CD8-positive, alpha-beta memory T cell (primary cell): Measurements from ENCODE around the gene PDE3B. TPM values are rescaled to one million over a fixed set of nuclear protein-coding genes. Genes with fewer than 3 reads are reported as not detected.

ENCODE experiments used
- CTCF ChIA-PET: fragments of 350-600 bp; sonication (Branson Sonifier 250); formaldehyde crosslinking; loops from one replicate; lab custom pipeline; 2021; ENCODE audit warnings: antibody characterized with exemption; lab: Charles Lee
- POLR2A ChIA-PET: fragments of 350-600 bp; sonication (Branson Sonifier 250); formaldehyde crosslinking; loops from one replicate; lab custom pipeline; 2021; ENCODE audit warnings: antibody characterized with exemption; lab: Charles Lee
- DNase-seq, 5 donors: peaks; one replicate each; pipeline versions ENCODE4 v3.0.0 to v3.0.0-alpha.2; 2020 to 2022; ENCODE audit warnings: mixed read lengths in 1 of 5
- H3K27ac ChIP-seq: one replicate; pipeline ENCODE4 v1.7.0; 2013; ENCODE audit warnings: low read depth, mild to moderate bottlenecking, low read length, moderate library complexity
- H3K27me3 ChIP-seq: 2 replicates; pipeline ENCODE4 v1.7.0; 2013; ENCODE audit warnings: low read length, mild to moderate bottlenecking; ENCODE audit not compliant: insufficient read depth, poor library complexity, severe bottlenecking
- H3K36me3 ChIP-seq: 2 replicates; pipeline ENCODE4 v1.7.0; 2013; ENCODE audit warnings: mild to moderate bottlenecking, low read length, moderate library complexity; ENCODE audit not compliant: insufficient read depth
- H3K4me1 ChIP-seq: 2 replicates; pipeline ENCODE4 v1.7.0; 2013; ENCODE audit warnings: mild to moderate bottlenecking, low read length, moderate library complexity; ENCODE audit not compliant: insufficient read depth
- H3K4me3 ChIP-seq: 2 replicates; pipeline ENCODE4 v1.7.0; 2013; ENCODE audit warnings: mild to moderate bottlenecking, low read length
- H3K9me3 ChIP-seq: 2 replicates; pipeline ENCODE4 v1.7.0; 2013; ENCODE audit warnings: mild to moderate bottlenecking, low read length
- H3K27ac Mint-ChIP-seq, 8 donors: one replicate each; pipeline ENCODE4 v1.8.0; 2020 to 2021; ENCODE audit warnings: mixed read lengths in 8 of 8, mild to moderate bottlenecking in 6 of 8, inconsistent platforms in 3 of 8, moderate library complexity in 3 of 8
- H3K27me3 Mint-ChIP-seq, 2 donors: one replicate each; pipeline ENCODE4 v1.8.0; 2020 to 2021; ENCODE audit warnings: mixed read lengths in 2 of 2, mild to moderate bottlenecking in 1 of 2, moderate library complexity in 1 of 2
- H3K36me3 Mint-ChIP-seq, 3 donors: one replicate each; pipeline ENCODE4 v1.8.0; 2020 to 2021; ENCODE audit warnings: mixed read lengths in 3 of 3, inconsistent platforms in 1 of 3, mild to moderate bottlenecking in 1 of 3
- H3K4me1 Mint-ChIP-seq, 3 donors: one replicate each; pipeline ENCODE4 v1.8.0; 2020 to 2021; ENCODE audit warnings: mixed read lengths in 3 of 3, inconsistent platforms in 1 of 3, mild to moderate bottlenecking in 1 of 3
- H3K4me3 Mint-ChIP-seq, 7 donors: one replicate each; pipeline ENCODE4 v1.8.0; 2020 to 2021; ENCODE audit warnings: mixed read lengths in 7 of 7, mild to moderate bottlenecking in 6 of 7, moderate library complexity in 4 of 7, inconsistent platforms in 2 of 7
- H3K9me3 Mint-ChIP-seq, 5 donors: one replicate each; pipeline ENCODE4 v1.8.0; 2020 to 2022; ENCODE audit warnings: mixed read lengths in 5 of 5, mild to moderate bottlenecking in 3 of 5, moderate library complexity in 2 of 5, inconsistent platforms in 1 of 5
- polyA plus RNA-seq: library from polyadenylated mRNA; unstranded; fragments of 300-500 nt; fragmentation: Illumina TruSeq; gene quantifications from one replicate; pipeline ENCODE4 v1.2.3, GENCODE V29; 2021
- total RNA-seq, 2 experiments: library from RNA; stranded (reverse); gene quantifications; one replicate each; pipeline ENCODE4 v1.2.3, GENCODE V29; 2021

Gene PDE3B
- total and polyA plus RNA-seq, 3 experiments from 2014 or later: 39.8 to 47.2 (median 47.0) TPM

- Histone ChIP-seq H3K4me3 (no peak overlapping the region), H3K27me3 (no peaks in the 10 kb centered on the region), H3K9me3 (no peaks in the 10 kb centered on the region), H3K4me1 (peaks cover 1% of the 10 kb centered on the region), H3K36me3 (no peaks in the 10 kb centered on the region), H3K27ac (no peak overlapping the region)
- POLR2A ChIA-PET: interaction anchor here (0.6 kb wide), 1 partner anchor 33 kb away, joined by 5 read pairs; no protein-coding TSS in a partner anchor
- CTCF ChIA-PET: interaction anchor here (2.0 kb wide), 1 partner anchor 27 kb away, joined by 11 read pairs; the partner anchor contains the start of gene PDE3B
- DNase-seq: no peak
- H3K27ac Mint-ChIP-seq: peak overlapping the region in 3 of 8 donors; percentile 20 to 80 (median 29)
- H3K27me3 Mint-ChIP-seq: no peaks in the 10 kb centered on the region
- peaks cover 27 to 80% (median 44%) of the 10 kb centered on the region in 3 donors for H3K4me1 Mint-ChIP-seq
- peaks cover 0 to 11% (median 5%) of the 10 kb centered on the region in 3 donors for H3K36me3 Mint-ChIP-seq
- no peaks in the 10 kb centered on the region for H3K9me3 Mint-ChIP-seq
- H3K4me3 Mint-ChIP-seq: no peak overlapping the region
Measured at GRCh38 chr11:14617241-14618027, 26.2 kb upstream of the PDE3B start.

DNA sequence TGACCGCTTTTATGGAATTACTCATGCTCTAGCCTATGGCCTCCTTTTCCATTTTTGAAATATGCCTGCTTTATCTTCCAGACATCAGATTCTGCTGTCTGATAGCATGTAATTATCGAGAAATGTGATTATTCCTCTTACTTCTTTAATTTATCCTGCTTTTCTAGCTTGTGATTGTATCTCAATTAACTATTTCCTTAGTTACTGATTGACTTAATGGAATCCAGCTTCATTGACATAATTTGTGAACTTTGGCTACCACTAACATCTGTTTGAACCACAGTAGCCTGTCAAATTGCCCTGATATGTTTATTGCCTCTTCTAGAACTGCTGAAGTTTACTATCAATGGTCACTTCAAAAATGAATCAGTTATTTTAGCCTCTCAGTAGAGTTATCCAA, 25.5 kb upstream of the PDE3B start:
- Mint-ChIP-seq H3K9me3 (no peaks in the 10 kb centered on the region), H3K4me1 (peaks cover 30 to 81% (median 45%) of the 10 kb centered on the region in 3 donors), H3K27me3 (no peaks in the 10 kb centered on the region), H3K36me3 (peaks cover 0 to 11% (median 7%) of the 10 kb centered on the region in 3 donors), H3K4me3 (no peak overlapping the region), H3K27ac (peak overlapping the region in 3 of 8 donors; percentile 3 to 39 (median 29))
- no peak overlapping the region for H3K27ac ChIP-seq
- H3K4me3 ChIP-seq: no peak overlapping the region
- ChIA-PET POLR2A (interaction anchor here (0.6 kb wide), 1 partner anchor 34 kb away, joined by 5 read pairs; no protein-coding TSS in a partner anchor), CTCF (interaction anchor here (1.0 to 2.0 kb wide), 2 partner anchors 19 to 26 kb away, joined by 3 to 11 read pairs; partner anchors contain the start of gene PDE3B)
- H3K36me3 ChIP-seq: no peaks in the 10 kb centered on the region
- H3K9me3 ChIP-seq: no peaks in the 10 kb centered on the region
- peaks cover 7% of the 10 kb centered on the region for H3K4me1 ChIP-seq
- H3K27me3 ChIP-seq: no peaks in the 10 kb centered on the region
- no peak for DNase-seq

DNA sequence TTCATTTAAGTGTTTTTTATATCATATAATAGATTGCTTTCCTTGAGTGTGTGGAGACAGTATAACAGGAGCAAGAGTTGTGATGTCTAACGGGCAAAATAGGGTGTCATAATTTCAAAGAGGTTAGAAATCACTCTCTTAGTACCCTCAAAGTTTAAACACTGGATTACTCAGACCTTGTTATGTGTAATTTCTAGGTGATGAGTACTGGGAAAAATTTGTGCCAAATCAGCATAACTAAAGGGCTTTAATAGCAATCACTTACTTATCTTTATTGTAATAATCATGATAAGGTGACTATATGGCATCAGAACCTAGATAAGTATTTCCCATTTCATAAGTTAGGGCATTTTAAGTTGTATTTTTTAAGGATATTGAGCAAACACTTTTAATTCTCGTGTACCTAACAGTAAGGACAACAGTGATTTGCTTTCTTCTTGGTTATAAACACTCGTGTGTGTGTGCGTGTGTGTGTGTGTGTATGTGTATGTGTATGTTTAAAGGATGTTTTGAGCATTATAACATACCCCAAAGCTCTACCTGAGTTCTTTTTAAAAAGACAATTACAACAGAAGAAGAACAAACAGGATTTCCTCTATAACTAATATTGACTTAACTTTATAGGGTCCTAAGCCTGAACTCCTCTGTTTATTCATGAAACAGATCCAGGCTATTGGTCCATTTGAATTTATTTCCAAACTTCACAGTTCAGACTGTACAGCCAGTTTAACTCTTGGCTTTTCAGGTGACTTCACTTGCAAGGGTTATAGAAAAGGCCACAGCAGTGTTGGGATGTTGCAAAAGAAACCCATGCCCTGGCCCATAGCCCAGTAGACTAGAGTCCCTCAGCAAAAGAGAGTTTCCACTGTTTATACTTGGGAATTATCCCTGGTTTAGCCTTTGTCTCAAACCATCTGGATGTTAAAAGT, 23.7 kb upstream of the PDE3B start:
- no peak for DNase-seq
- Mint-ChIP-seq H3K4me3 (no peak overlapping the region), H3K27ac (peak overlapping the region in 4 of 8 donors; percentile 23 to 78 (median 45)), H3K36me3 (peaks cover 0 to 13% (median 7%) of the 10 kb centered on the region in 3 donors), H3K4me1 (peaks cover 29 to 85% (median 46%) of the 10 kb centered on the region in 3 donors), H3K27me3 (no peaks in the 10 kb centered on the region), H3K9me3 (no peaks in the 10 kb centered on the region)
- POLR2A ChIA-PET: no interaction called here
- CTCF ChIA-PET: interaction anchor here (1.0 to 5.0 kb wide), 3 partner anchors 11 to 25 kb away, joined by 3 to 33 read pairs (median 11); partner anchors contain the start of gene PDE3B
- peaks cover 9% of the 10 kb centered on the region for H3K4me1 ChIP-seq
- H3K9me3 ChIP-seq: no peaks in the 10 kb centered on the region
- no peaks in the 10 kb centered on the region for H3K36me3 ChIP-seq
- no peak overlapping the region for H3K27ac ChIP-seq
- no peak overlapping the region for H3K4me3 ChIP-seq
- no peaks in the 10 kb centered on the region for H3K27me3 ChIP-seq

- H3K4me1 Mint-ChIP-seq: peaks cover 38 to 89% (median 56%) of the 10 kb centered on the region in 3 donors
- H3K4me3 Mint-ChIP-seq: no peak overlapping the region
- H3K27me3 Mint-ChIP-seq: no peaks in the 10 kb centered on the region
- Histone ChIP-seq H3K27me3 (no peaks in the 10 kb centered on the region), H3K4me3 (no peak overlapping the region), H3K4me1 (peaks cover 25% of the 10 kb centered on the region), H3K9me3 (no peaks in the 10 kb centered on the region), H3K36me3 (no peaks in the 10 kb centered on the region), H3K27ac (no peak overlapping the region)
- no peak for DNase-seq
- H3K36me3 Mint-ChIP-seq: peaks cover 0 to 8% (median 7%) of the 10 kb centered on the region in 3 donors
- ChIA-PET CTCF (interaction anchor here (0.6 to 5.0 kb wide), 15 partner anchors 12 to 286 kb away, joined by 3 to 33 read pairs (median 3); partner anchors contain the start of genes CYP2R1 and PDE3B), POLR2A (interaction anchor here (0.6 kb wide), 1 partner anchor 286 kb away, joined by 3 read pairs; no protein-coding TSS in a partner anchor)
- no peaks in the 10 kb centered on the region for H3K9me3 Mint-ChIP-seq
- H3K27ac Mint-ChIP-seq: peak overlapping the region in 3 of 8 donors; percentile 8 to 64 (median 48)
Measured at GRCh38 chr11:14622223-14622954, 21.2 kb upstream of the PDE3B start.

DNA sequence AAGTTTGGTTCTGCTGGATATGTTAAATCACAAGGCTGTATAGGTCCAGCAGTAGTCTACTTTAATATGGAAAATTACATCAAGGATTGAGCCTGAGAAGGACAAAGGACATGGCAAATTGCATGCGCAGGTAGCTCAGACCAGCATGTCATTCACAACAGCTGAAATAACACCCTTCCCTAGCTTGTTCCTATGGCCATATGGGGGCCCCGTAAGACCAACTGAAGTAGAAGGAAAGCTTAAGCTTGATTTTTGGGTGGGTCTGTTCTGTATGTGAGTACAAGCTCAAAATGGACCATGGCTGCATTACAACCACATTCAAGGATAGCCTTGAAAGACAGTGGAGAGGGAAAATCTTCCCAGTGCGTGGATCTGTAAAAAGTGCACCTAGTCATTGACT, 20.6 kb upstream of the PDE3B start:
- no peak overlapping the region for H3K27ac ChIP-seq
- no peak overlapping the region for H3K4me3 ChIP-seq
- DNase-seq: peak in 1 of 5 donors; percentile 19
- no peaks in the 10 kb centered on the region for H3K27me3 ChIP-seq
- H3K27me3 Mint-ChIP-seq: no peaks in the 10 kb centered on the region
- H3K9me3 ChIP-seq: no peaks in the 10 kb centered on the region
- peaks cover 0 to 5% (median 5%) of the 10 kb centered on the region in 3 donors for H3K36me3 Mint-ChIP-seq
- CTCF ChIA-PET: interaction anchor here (0.6 to 5.0 kb wide), 14 partner anchors 12 to 285 kb away, joined by 3 to 33 read pairs (median 4); partner anchors contain the start of genes CYP2R1 and PDE3B
- H3K4me1 Mint-ChIP-seq: peaks cover 39 to 87% (median 55%) of the 10 kb centered on the region in 3 donors
- H3K36me3 ChIP-seq: no peaks in the 10 kb centered on the region
- POLR2A ChIA-PET: interaction anchor here (0.6 to 0.8 kb wide), 2 partner anchors 21 to 285 kb away, joined by 3 to 5 read pairs; partner anchors contain the start of gene PDE3B
- H3K9me3 Mint-ChIP-seq: no peaks in the 10 kb centered on the region
- peaks cover 26% of the 10 kb centered on the region for H3K4me1 ChIP-seq
- H3K4me3 Mint-ChIP-seq: no peak overlapping the region
- peak overlapping the region in 3 of 8 donors; percentile 3 to 48 (median 23) for H3K27ac Mint-ChIP-seq

GRCh38 chr11:14625586-14626205, 17.9 kb upstream of the PDE3B start:
- Histone ChIP-seq H3K9me3 (no peaks in the 10 kb centered on the region), H3K36me3 (no peaks in the 10 kb centered on the region), H3K27ac (no peak overlapping the region), H3K27me3 (no peaks in the 10 kb centered on the region), H3K4me3 (no peak overlapping the region), H3K4me1 (peaks cover 26% of the 10 kb centered on the region)
- peaks cover 0 to 5% (median 5%) of the 10 kb centered on the region in 3 donors for H3K36me3 Mint-ChIP-seq
- peaks cover 36 to 66% (median 52%) of the 10 kb centered on the region in 3 donors for H3K4me1 Mint-ChIP-seq
- H3K27me3 Mint-ChIP-seq: no peaks in the 10 kb centered on the region
- DNase-seq: no peak
- peaks cover 0 to under 1% (median 0%) of the 10 kb centered on the region in 5 donors for H3K9me3 Mint-ChIP-seq
- peak overlapping the region in 7 of 8 donors; percentile 37 to 78 (median 49) for H3K27ac Mint-ChIP-seq
- peak overlapping the region in 3 of 7 donors; percentile 7 to 40 (median 26) for H3K4me3 Mint-ChIP-seq
- POLR2A ChIA-PET: no interaction called here
- CTCF ChIA-PET: interaction anchor here (1.2 kb wide), 2 partner anchors 279 to 282 kb away, joined by 3 to 4 read pairs; no protein-coding TSS in a partner anchor
